SU-DHL-6 (cell line): ENCODE data around the gene DLG1.

Experiments
- H2AFZ ChIP-seq: fragments of 200-600 bp; sonication (generic); 2 replicates; pipeline ENCODE4 v1.6.1; 2014; ENCODE audit warnings: low read depth, mild to moderate bottlenecking, moderate library complexity, mixed read lengths, antibody characterized with exemption, low read length; ENCODE audit not compliant: severe bottlenecking
- H3F3A ChIP-seq: fragments of 200-600 bp; shearing (Covaris generic); 2 replicates; pipeline ENCODE4 v1.6.0; 2016; ENCODE audit warnings: antibody characterized with exemption, mild to moderate bottlenecking; ENCODE audit not compliant: insufficient read depth
- H3K27ac ChIP-seq: fragments of 200-600 bp; sonication (generic); 2 replicates; pipeline ENCODE4 v1.5.1; 2016; ENCODE audit warnings: low read depth, mild to moderate bottlenecking, low read length, moderate library complexity, mixed read lengths
- H3K27me3 ChIP-seq: fragments of 200-600 bp; sonication (generic), shearing (Covaris generic); 2 replicates; pipeline ENCODE4 v1.6.0; 2014; ENCODE audit warnings: mild to moderate bottlenecking, low read length
- H3K36me3 ChIP-seq: fragments of 200-600 bp; sonication (generic); 2 replicates; pipeline ENCODE4 v1.6.1; 2014; ENCODE audit warnings: mild to moderate bottlenecking, low read length, mixed read lengths
- H3K4me2 ChIP-seq: fragments of 300-600, 200-600 bp; shearing (Covaris generic), sonication (generic); 2 replicates; pipeline ENCODE4 v1.6.0; 2014; ENCODE audit warnings: low read length, low read depth, mild to moderate bottlenecking; ENCODE audit not compliant: poor library complexity, severe bottlenecking
- H3K4me3 ChIP-seq: fragments of 200-600 bp; sonication (generic); 2 replicates; pipeline ENCODE4 v1.5.1; 2014; ENCODE audit warnings: antibody characterized with exemption, low read length, mild to moderate bottlenecking, mixed read lengths; ENCODE audit not compliant: insufficient read depth, poor library complexity, severe bottlenecking
- H3K79me2 ChIP-seq: fragments of 200-600 bp; sonication (generic); 2 replicates; pipeline ENCODE4 v1.6.1; 2014; ENCODE audit warnings: mild to moderate bottlenecking, low read length, moderate library complexity; ENCODE audit not compliant: insufficient read depth
- H3K9ac ChIP-seq: fragments of 200-600 bp; sonication (generic); 2 replicates; pipeline ENCODE4 v1.7.0; 2014; ENCODE audit warnings: mild to moderate bottlenecking, low read length
- H3K9me2 ChIP-seq: fragments of 200-600 bp; sonication (generic); replicated peaks from 2 replicates; pipeline ENCODE4 v1.6.1; 2014; ENCODE audit warnings: low read length; ENCODE audit not compliant: insufficient read depth
- H3K9me3 ChIP-seq: fragments of 200-600 bp; sonication (generic); 2 replicates; pipeline ENCODE4 v1.6.1; 2014; ENCODE audit warnings: low read length, mixed read lengths; ENCODE audit not compliant: insufficient read depth
- H4K20me1 ChIP-seq: fragments of 200-600 bp; sonication (generic); 2 replicates; pipeline ENCODE4 v1.6.1; 2014; ENCODE audit warnings: low read depth, mild to moderate bottlenecking, antibody characterized with exemption, low read length, moderate library complexity, mixed read lengths
- CTCF ChIP-seq: fragments of 200-600 bp; sonication (generic); IDR thresholded peaks from one replicate; pipeline ENCODE4 v1.5.1; 2017; ENCODE audit warnings: antibody characterized with exemption, mild to moderate bottlenecking, low read length, moderate library complexity; ENCODE audit not compliant: insufficient read depth, poor library complexity, severe bottlenecking
- EZH2phosphoT487 ChIP-seq: fragments of 200-600 bp; sonication (generic), shearing (Covaris generic); conservative IDR thresholded peaks from 2 replicates; pipeline ENCODE4 v1.6.1; 2018; ENCODE audit warnings: mild to moderate bottlenecking, antibody characterized with exemption, low read length, moderate library complexity, mixed read lengths

Gene DLG1

GRCh38 chr3:197229836-197230235 lies 68.6 kb downstream of the DLG1 start:
- H2AFZ ChIP-seq: no peak overlapping the region
- H3K4me3 ChIP-seq: no peak overlapping the region
- no peaks in the 10 kb centered on the region for H4K20me1 ChIP-seq
- H3K27ac ChIP-seq: no peak overlapping the region
- TF ChIP-seq EZH2phosphoT487 (no peak), CTCF (no peak)
- H3K27me3 ChIP-seq: no peaks in the 10 kb centered on the region
- H3K9ac ChIP-seq: no peak overlapping the region
- H3F3A ChIP-seq: peaks cover 12% of the 10 kb centered on the region; the same call in 1 of the 2 replicates
- H3K79me2 ChIP-seq: peaks cover 74% of the 10 kb centered on the region
- H3K4me2 ChIP-seq: no peak overlapping the region
- no peaks in the 10 kb centered on the region for H3K9me3 ChIP-seq
- H3K36me3 ChIP-seq: no peaks in the 10 kb centered on the region
- H3K9me2 ChIP-seq: no peaks in the 10 kb centered on the region

- H3K4me2 ChIP-seq: no peak overlapping the region
Measured at GRCh38 chr3:197229178-197229577, 69.2 kb downstream of the DLG1 start.

GRCh38 chr3:197227780-197228574 lies 70.4 kb downstream of the DLG1 start:
- H3K27ac ChIP-seq: no peak overlapping the region
- H3K79me2 ChIP-seq: peaks cover 76% of the 10 kb centered on the region
- H3K27me3 ChIP-seq: no peaks in the 10 kb centered on the region
- H4K20me1 ChIP-seq: peaks cover 5% of the 10 kb centered on the region; the same call in 1 of the 2 replicates
- H3K4me2 ChIP-seq: no peak overlapping the region
- no peak overlapping the region for H3K4me3 ChIP-seq
- no peaks in the 10 kb centered on the region for H3K9me2 ChIP-seq
- no peak overlapping the region for H3K9ac ChIP-seq
- TF ChIP-seq EZH2phosphoT487 (no peak), CTCF (no peak)
- H3K9me3 ChIP-seq: no peaks in the 10 kb centered on the region
- no peak overlapping the region for H2AFZ ChIP-seq
- H3K36me3 ChIP-seq: no peaks in the 10 kb centered on the region
- H3F3A ChIP-seq: peaks cover 23% of the 10 kb centered on the region; the same call in 1 of the 2 replicates

More at GRCh38 chr3:197229178-197229577, 69.2 kb downstream of the DLG1 start:
- Histone ChIP-seq H3K4me3 (no peak overlapping the region), H3K9me2 (no peaks in the 10 kb centered on the region), H4K20me1 (no peaks in the 10 kb centered on the region), H3K36me3 (no peaks in the 10 kb centered on the region), H3K9ac (no peak overlapping the region), H2AFZ (no peak overlapping the region), H3K27ac (no peak overlapping the region), H3F3A (peaks cover 17% of the 10 kb centered on the region; the same call in 1 of the 2 replicates), H3K79me2 (peaks cover 73% of the 10 kb centered on the region), H3K27me3 (no peaks in the 10 kb centered on the region), H3K9me3 (no peaks in the 10 kb centered on the region)
- no peak for TF ChIP-seq CTCF
- TF ChIP-seq EZH2phosphoT487: no peak
